ENCODE data around the gene CPT2.

CPT2 gene

GRCh38 chr1:53238197-53239155 lies 41.9 kb downstream of the CPT2 start, which contains the start of gene MAGOH:
TSS of gene MAGOH (minus strand) at chr1:53238518. CDS start at chr1:53238448, 70 bp downstream.
- FAIRE-seq (peak; percentile 99), DNase-seq (ENCODE audit: insufficient read length, low spot score) (peak; percentile 98)
- TF ChIP-seq POU2F2 (IDR thresholded peaks at IDR 0.05; ENCODE audit: low read depth, low read length) (peak; percentile 38; the same call in 1 of the 2 replicates), PAX5 (IDR thresholded peaks at IDR 0.05; ENCODE audit: insufficient read depth, low read length, severe bottlenecking) (no peak), POLR2A (IDR thresholded peaks at IDR 0.05; ENCODE audit: low read depth, low read length) (peak; percentile 82), SPI1 (IDR thresholded peaks at IDR 0.05; ENCODE audit: low read depth, low read length) (peak; percentile 60), TAF1 (IDR thresholded peaks at IDR 0.05; ENCODE audit: low read depth, low read length) (peak; percentile 74), POLR2AphosphoS5 (IDR thresholded peaks at IDR 0.05; ENCODE audit: low read depth, low read length) (peak; percentile 83)

DNA sequence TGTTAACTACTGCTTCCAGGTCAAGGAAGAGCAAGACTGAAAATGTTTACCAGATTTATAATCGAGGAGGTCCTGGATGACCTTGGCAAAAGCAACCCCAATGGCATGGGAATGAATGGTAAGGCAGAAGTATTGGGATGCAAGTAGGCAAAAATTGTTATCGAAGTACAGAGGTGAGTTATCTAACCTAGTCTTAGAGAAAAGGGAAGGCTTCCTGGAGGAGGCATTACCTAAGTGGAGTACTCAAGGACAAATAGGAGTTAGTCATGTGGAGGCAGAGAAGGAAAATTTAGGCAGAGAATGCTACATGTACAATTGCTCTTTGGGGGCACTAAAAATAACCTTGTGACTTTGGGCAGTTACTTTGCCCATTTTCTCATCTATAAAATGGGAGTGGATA lies 45.2 kb downstream of the CPT2 start:
- TF ChIP-seq SPI1 (IDR thresholded peaks at IDR 0.05; ENCODE audit: low read depth, low read length) (no peak), TAF1 (IDR thresholded peaks at IDR 0.05; ENCODE audit: low read depth, low read length) (no peak), PAX5 (IDR thresholded peaks at IDR 0.05; ENCODE audit: insufficient read depth, low read length, severe bottlenecking) (no peak), POLR2A (IDR thresholded peaks at IDR 0.05; ENCODE audit: low read depth, low read length) (no peak), POLR2AphosphoS5 (IDR thresholded peaks at IDR 0.05; ENCODE audit: low read depth, low read length) (no peak), POU2F2 (IDR thresholded peaks at IDR 0.05; ENCODE audit: low read depth, low read length) (no peak)
- no peak for DNase-seq (ENCODE audit: insufficient read length, low spot score)
- FAIRE-seq = no peak

DNA sequence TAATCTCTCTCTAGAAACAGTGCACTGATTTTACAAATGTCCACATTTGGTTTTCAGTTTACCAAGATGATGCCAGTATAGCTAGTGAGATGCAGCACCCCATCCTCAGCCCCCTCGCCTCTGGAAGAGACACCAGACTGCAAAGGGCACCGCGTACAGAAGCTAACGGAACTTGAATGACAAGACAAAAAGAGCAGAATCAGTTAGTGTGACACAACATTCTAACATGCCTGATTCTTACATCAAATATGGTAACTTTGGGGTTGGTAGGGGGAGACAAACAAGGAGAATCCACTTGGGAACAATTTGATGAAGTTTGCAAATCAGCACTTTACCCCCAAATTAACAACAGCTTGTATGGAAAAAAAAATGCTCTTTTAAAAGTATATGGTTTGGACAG lies 45.8 kb downstream of the CPT2 start:
- FAIRE-seq = no peak
- DNase-seq (ENCODE audit: insufficient read length, low spot score) = no peak
- TF ChIP-seq SPI1 (IDR thresholded peaks at IDR 0.05; ENCODE audit: low read depth, low read length) = no peak
- TF ChIP-seq POU2F2 (IDR thresholded peaks at IDR 0.05; ENCODE audit: low read depth, low read length) = no peak
- TF ChIP-seq PAX5 (IDR thresholded peaks at IDR 0.05; ENCODE audit: insufficient read depth, low read length, severe bottlenecking) = no peak
- TF ChIP-seq TAF1 (IDR thresholded peaks at IDR 0.05; ENCODE audit: low read depth, low read length) = no peak
- TF ChIP-seq POLR2A (IDR thresholded peaks at IDR 0.05; ENCODE audit: low read depth, low read length) = no peak
- TF ChIP-seq POLR2AphosphoS5 (IDR thresholded peaks at IDR 0.05; ENCODE audit: low read depth, low read length) = no peak

DNA sequence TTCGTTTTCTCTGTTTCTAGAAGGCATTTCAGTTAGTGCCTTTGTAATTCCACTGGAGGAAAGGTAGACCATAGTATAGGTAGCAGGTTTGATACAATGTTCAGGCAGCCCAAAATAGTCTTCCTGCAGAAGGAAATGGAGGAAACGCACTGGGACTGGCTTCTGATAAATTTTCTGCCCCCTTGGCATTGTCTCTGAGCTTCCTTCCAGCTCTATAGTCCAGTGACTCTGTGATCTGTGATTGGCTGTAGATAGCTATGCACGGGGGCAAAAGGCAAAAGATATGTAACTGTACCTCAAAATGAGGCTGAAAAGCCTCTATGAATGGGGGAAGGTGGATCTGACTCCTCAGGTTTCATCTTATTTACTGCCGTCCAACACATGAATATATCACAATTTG lies 47.5 kb downstream of the CPT2 start:
- no peak for FAIRE-seq

DNA sequence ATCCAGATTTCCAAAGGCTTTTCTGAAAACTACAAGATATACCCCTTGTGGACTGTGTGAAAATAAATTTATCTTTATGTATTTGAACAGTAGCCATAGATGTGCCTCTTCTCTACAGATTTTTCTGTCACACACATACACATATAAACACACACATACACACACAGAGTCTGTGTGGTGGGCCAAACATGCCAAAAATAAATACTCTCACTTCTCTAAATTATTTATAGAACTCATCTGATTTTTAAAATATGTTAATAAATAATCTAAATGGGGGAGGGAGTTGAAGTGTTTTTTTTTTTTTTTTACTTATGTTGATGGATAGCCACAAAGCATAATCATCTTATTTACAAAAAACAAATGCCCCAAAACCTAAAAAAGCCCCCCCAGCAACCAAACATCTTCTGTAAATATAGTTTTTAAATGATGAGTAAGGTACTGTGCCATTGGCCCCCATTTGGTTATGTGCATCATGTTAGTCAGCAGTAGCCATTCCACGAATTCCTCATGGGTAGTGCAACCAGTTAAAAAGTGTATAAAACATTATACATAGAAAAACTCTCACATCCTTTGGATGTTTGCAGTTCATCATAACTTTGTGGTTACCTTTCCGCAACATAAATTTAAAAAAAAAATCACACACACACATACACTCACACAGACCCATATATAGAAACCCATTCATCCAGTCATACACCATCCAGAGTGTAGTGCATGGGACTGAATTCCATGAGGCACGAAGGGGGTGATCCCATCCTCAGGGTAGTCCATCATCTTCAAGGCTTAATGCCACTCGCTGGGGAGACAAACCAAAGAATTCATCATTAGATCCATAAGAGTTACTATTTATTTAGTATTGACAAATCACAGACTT lies 49.9 kb downstream of the CPT2 start:
- no peak for FAIRE-seq
- no peak for DNase-seq (ENCODE audit: insufficient read length, low spot score)
- TF ChIP-seq PAX5 (IDR thresholded peaks at IDR 0.05; ENCODE audit: insufficient read depth, low read length, severe bottlenecking) (no peak), SPI1 (IDR thresholded peaks at IDR 0.05; ENCODE audit: low read depth, low read length) (peak; percentile 80)

More for the DNA sequence above, 47.5 kb downstream of the CPT2 start:
- no peak for TF ChIP-seq POLR2A (IDR thresholded peaks at IDR 0.05; ENCODE audit: low read depth, low read length)
- TF ChIP-seq PAX5 (IDR thresholded peaks at IDR 0.05; ENCODE audit: insufficient read depth, low read length, severe bottlenecking) = no peak
- no peak for TF ChIP-seq POLR2AphosphoS5 (IDR thresholded peaks at IDR 0.05; ENCODE audit: low read depth, low read length)
- no peak for TF ChIP-seq TAF1 (IDR thresholded peaks at IDR 0.05; ENCODE audit: low read depth, low read length)
- no peak for TF ChIP-seq SPI1 (IDR thresholded peaks at IDR 0.05; ENCODE audit: low read depth, low read length)
- no peak for TF ChIP-seq POU2F2 (IDR thresholded peaks at IDR 0.05; ENCODE audit: low read depth, low read length)
- DNase-seq (ENCODE audit: insufficient read length, low spot score) = no peak

- FAIRE-seq = no peak
- TF ChIP-seq POLR2AphosphoS5 (IDR thresholded peaks at IDR 0.05; ENCODE audit: low read depth, low read length) (no peak), SPI1 (IDR thresholded peaks at IDR 0.05; ENCODE audit: low read depth, low read length) (no peak), POU2F2 (IDR thresholded peaks at IDR 0.05; ENCODE audit: low read depth, low read length) (no peak)
- DNase-seq (ENCODE audit: insufficient read length, low spot score) = no peak
Measured at GRCh38 chr1:53249706-53250105, 53.1 kb downstream of the CPT2 start.

- TF ChIP-seq SPI1 (IDR thresholded peaks at IDR 0.05; ENCODE audit: low read depth, low read length) (no peak), POLR2A (IDR thresholded peaks at IDR 0.05; ENCODE audit: low read depth, low read length) (no peak), POU2F2 (IDR thresholded peaks at IDR 0.05; ENCODE audit: low read depth, low read length) (no peak), PAX5 (IDR thresholded peaks at IDR 0.05; ENCODE audit: insufficient read depth, low read length, severe bottlenecking) (no peak)
- FAIRE-seq = no peak
- no peak for DNase-seq (ENCODE audit: insufficient read length, low spot score)
Measured at GRCh38 chr1:53250325-53250724, 53.7 kb downstream of the CPT2 start.

DNA sequence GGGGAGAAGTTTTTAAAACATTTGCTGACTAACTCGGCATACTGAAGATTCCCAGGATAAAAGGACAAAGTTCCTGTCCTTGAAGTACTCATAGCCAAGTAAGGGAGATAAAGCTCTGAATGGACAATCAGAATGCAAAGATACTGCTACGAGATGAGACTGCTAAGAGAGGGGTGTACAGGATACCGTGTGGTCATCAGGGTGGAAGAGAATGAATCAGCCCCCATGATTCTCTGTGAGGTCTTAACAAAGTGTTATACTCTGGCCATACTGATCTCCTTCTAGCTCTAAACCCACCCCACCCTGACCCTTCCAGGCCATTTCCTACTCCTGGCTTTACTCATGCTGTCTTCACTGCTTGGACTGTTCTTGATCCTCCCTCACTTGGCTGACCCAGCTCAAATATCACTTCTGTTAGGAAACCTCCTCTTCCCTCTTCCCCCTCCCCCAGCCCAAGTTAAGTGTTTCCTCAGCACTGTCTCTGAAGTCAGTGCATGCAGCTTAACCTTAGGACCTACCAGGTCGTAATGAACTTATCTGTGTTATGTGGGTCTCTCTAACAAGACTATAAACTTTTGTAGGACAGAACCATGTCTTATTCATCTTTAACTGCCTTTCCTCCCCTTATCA lies 57.5 kb downstream of the CPT2 start:
- TF ChIP-seq SPI1 (IDR thresholded peaks at IDR 0.05; ENCODE audit: low read depth, low read length) = no peak
- no peak for TF ChIP-seq TAF1 (IDR thresholded peaks at IDR 0.05; ENCODE audit: low read depth, low read length)
- TF ChIP-seq POLR2A (IDR thresholded peaks at IDR 0.05; ENCODE audit: low read depth, low read length) = no peak
- TF ChIP-seq PAX5 (IDR thresholded peaks at IDR 0.05; ENCODE audit: insufficient read depth, low read length, severe bottlenecking) = no peak
- TF ChIP-seq POU2F2 (IDR thresholded peaks at IDR 0.05; ENCODE audit: low read depth, low read length) = no peak
- TF ChIP-seq POLR2AphosphoS5 (IDR thresholded peaks at IDR 0.05; ENCODE audit: low read depth, low read length) = no peak
- FAIRE-seq (no peak), DNase-seq (ENCODE audit: insufficient read length, low spot score) (no peak)

DNA sequence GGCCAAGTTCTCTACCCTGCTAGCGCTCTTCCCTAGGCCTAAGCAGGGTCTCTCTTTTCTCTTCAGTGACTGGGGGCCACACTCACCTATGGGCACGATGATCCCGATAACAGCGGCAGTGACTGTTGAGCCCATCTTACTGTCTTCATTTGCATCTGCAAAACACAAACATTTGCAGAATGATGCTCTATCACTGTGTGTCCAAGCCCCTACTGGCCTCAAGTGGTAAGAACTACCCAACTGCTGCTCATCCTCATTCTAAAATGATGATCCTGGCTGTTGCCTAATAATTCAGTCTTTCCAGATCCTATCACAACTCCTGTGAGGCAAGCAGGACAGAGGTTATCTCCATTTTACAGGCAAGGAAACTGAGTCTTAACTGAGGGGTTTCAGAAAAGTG lies 58.4 kb downstream of the CPT2 start:
- FAIRE-seq = no peak
- DNase-seq (ENCODE audit: insufficient read length, low spot score) = no peak
- TF ChIP-seq POLR2A (IDR thresholded peaks at IDR 0.05; ENCODE audit: low read depth, low read length) (no peak), PAX5 (IDR thresholded peaks at IDR 0.05; ENCODE audit: insufficient read depth, low read length, severe bottlenecking) (no peak), POU2F2 (IDR thresholded peaks at IDR 0.05; ENCODE audit: low read depth, low read length) (no peak)

Data from GM12891 (cell line).